COR-L47 (cell line): ENCODE data around the gene THADA.
"Not testable (repeated sequence)": the region's sequence is repeated elsewhere in the genome, so short reads cannot be mapped to it uniquely, and the experiment has no call there.

Experiments used
- DNase-seq: peaks from one replicate; lab custom pipeline; 2025; lab: John Stamatoyannopoulos, UW

Gene THADA, protein sequence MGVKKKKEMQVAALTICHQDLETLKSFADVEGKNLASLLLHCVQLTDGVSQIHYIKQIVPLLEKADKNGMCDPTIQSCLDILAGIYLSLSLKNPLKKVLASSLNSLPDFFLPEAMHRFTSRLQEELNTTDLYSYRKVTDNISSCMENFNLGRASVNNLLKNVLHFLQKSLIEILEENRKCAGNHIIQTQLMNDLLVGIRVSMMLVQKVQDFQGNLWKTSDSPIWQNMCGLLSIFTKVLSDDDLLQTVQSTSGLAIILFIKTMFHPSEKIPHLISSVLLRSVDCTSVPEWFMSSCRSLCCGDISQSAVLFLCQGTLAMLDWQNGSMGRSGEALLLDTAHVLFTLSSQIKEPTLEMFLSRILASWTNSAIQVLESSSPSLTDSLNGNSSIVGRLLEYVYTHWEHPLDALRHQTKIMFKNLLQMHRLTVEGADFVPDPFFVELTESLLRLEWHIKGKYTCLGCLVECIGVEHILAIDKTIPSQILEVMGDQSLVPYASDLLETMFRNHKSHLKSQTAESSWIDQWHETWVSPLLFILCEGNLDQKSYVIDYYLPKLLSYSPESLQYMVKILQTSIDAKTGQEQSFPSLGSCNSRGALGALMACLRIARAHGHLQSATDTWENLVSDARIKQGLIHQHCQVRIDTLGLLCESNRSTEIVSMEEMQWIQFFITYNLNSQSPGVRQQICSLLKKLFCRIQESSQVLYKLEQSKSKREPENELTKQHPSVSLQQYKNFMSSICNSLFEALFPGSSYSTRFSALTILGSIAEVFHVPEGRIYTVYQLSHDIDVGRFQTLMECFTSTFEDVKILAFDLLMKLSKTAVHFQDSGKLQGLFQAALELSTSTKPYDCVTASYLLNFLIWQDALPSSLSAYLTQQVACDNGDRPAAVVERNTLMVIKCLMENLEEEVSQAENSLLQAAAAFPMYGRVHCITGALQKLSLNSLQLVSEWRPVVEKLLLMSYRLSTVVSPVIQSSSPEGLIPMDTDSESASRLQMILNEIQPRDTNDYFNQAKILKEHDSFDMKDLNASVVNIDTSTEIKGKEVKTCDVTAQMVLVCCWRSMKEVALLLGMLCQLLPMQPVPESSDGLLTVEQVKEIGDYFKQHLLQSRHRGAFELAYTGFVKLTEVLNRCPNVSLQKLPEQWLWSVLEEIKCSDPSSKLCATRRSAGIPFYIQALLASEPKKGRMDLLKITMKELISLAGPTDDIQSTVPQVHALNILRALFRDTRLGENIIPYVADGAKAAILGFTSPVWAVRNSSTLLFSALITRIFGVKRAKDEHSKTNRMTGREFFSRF (N-terminal part only)

DNA sequence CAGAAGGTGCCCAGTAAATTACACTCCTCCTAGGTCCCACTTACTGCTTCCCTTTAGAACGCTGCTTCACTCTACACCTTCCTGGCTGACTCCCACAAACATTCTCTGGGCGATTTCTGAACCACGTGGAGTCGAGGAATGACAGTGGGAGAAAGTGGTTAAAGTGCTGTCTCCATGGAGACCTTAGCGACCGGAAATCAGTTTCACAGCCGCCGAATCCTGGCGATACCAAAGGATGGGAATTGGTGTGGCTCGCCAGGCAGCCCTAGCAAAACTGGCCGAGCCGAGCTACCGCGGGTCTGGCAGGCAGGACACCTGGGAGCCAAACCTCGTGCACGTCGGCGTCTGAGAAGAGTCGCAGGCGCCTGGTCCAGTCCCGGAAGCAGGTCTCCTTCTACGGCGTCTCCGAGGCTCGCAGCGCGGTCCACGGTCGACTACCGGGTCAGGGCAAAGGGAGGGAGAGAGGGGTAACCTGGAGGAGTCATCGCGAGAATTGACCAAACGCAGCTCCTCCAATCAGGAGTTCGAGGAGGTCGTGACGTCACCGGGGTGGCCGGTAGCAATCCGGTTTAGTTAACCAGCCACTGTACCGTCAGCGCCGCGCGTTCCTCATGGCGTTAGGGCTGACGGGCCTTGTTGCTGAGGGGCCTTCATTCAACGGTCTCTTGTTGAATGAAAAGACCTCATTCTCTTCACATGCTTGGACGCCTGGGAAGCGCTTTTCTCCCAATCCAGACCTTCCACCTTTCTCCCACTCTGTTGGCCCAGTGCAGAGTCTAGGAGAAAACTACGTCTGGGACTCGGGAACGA, at the start of gene THADA:
THADA (minus strand) TSS at position 436 of the 810 bp plus-strand sequence. CDS start 3,646 bp downstream, outside the sequence.
- peak; percentile 99 for DNase-seq

DNA sequence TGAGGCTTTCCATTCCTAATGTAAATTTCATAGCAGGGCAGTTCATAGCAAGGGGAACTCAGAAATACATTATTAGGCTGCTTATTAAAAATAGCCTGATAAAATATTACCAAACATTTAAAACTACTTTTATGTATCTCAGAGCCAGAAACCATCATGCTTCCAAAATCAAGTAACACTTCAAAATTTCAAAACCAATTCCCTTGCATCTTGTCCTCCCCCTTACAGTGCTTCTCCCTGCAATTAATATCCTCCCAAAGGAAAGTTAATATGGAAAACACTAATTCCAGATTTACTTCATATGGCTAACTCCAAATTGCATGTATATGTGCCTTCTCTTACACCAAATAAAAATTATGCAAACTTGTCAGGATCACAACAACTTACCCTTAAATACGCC, 47.8 kb upstream of the THADA start:
- DNase-seq = no peak

DNA sequence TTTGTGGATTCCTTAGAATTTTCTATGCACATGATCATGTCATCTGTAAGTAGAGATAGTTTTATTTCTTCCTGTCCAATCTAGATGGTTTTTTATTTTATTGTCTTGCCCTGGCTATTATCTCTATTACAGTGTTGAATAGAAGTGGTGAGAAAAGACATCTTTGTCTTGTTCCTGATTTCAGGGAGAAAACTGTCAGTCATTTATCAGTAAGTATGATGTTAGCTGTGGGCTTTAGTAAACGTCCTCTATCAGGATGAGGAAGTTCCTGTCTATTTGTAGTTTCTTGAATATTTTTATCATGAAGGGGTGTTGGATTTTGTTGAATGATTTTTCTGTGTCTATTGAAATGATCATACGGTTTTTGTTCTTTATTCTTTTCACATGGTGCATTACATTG, 46.5 kb upstream of the THADA start:
- no peak for DNase-seq

DNA sequence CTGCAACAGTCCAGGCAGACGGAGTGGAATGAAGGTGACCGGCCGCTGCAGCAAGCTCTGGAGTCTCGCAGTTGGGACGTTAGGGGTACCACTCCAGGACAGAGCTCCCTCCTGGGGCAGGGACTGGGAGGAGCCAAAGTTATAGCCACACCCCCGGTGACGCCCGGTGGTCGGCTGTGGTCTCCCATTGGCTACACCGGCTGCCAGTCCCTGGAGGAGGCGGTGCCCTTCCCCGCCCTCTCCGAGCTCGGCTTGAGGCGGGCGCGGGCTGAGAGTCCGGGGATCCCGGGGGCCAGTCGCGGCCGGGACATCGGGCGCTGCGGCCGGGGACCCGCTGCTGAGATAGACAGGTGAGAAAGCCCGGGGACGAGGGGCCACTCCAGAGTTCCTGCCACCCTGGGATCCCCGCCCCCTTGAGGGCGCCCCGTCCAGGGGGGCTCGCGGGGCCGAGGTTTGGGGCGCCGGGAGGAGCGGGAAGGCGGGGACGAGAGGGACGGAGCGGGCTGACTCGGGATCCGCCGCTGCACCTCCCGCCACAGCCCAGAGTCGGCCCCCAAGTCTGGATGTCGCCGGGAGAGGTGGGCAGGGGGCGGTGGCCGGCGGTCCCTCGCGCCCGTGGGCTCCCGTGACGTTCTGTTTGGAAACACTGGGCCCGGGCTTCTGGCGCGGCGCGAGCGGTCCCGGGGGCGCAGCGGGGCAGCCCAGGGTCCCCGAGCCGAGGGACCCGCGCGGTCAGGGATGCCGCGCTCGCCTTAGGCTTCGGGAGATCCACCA, 41.4 kb upstream of the THADA start, which contains the start of gene PLEKHH2:
PLEKHH2 (plus strand) TSS at position 231 of the 774 bp plus-strand sequence. CDS start 7,414 bp downstream, outside the sequence.
- peak; percentile 11 for DNase-seq

DNA sequence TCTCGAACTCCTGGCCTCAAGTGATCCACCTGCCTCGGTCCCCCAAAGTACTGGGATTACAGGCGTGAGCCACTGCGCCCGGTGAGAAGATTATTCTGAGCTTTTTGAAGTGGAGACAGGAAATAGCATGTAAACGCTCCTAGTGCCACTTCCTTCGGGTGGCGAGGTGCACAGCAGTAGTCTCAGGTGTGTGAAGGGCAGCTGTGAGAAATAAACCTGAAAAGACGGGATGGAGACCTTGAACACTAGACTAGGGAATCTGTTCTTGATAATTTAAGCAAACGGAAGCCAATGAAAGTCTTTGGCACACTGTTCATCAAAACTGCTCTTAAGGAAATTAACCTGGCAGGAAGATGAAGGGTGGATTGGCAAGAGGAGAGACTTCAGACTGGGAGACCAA, 40.8 kb upstream of the THADA start:
- DNase-seq = no peak

DNA sequence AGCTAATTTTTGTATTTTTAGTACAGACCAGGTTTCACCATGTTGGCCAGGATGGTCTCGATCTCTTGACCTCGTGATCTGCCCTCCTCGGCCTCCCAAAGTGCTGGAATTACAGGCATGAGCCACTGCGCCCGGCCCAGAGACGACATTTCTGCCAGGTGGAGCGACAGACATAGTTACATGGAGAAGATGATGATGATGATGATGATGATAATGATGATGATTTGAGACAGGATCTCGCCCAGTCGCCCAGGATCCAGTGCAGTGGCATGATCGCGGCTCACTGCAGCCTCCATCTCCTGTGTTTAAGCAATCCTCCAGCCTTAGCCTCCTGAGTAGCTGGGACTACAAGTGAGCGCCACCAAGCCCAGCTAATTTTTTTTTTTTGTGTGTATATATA, 40.3 kb upstream of the THADA start:
- not testable (repeated sequence) for DNase-seq

DNA sequence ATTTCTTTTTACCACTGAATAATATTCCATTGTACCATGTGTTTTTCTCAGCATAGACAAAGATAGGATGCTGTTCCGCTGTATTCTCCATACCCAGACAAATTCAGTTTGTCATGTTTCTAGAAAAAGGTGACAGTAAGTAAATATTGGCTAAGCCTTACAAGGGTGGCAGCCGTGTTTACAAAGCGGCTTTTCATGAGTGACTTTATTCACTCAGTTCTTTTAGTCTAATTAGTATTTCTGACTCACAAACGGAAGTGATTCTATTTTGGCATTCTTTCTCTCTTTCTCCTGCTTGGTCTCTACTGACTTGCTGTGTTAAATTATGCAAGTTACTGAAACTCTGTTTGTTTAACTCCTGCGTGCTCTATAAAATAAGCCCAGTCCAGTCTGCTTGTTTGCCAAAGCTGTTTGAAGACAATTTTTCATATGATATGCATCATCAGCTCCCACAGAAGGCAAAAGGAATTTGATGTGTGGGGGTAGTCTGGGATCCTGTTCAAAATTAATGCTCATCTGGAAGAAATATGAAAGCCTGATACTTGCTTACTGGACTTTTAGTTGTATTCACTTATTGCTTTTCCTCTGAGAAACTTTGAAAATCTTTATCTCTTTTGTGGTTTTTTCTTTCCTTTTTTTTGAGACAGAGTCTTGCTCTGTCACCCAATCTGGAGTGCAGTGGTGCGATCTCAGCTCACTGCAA, 38.9 kb upstream of the THADA start:
- peak; percentile 75 for DNase-seq

DNA sequence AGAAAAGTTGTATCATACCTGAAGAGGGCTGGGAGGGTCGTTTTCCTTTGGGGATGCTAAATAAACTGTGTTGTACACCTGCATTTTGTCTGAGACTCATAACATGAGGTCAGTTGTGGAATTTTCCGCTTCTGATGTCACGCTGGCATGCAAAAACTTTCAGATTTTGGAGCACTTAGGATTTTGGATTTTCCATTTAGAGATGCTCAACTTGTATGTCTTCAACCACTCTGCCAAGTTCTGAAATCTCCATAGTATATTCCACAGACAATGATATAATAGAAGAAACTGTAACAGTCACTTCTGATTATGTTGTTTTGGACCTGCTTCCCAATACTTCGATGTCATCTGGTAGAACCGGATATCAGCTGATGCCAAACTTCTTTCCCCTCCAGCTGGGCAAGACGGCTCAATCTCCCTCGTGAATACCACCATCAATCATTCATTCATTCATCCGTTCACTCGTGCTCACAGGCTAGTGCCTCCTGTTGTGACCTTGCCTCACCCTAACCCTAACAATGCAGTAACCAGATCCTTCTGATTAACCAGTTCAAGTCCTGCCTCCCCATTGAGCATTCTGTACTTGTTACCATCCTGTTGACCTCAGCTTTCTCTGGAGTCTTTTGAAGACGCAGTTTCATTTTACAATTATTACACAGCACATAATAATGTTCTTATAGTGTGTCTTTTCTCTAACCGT, 35.9 kb upstream of the THADA start:
- DNase-seq = no peak

DNA sequence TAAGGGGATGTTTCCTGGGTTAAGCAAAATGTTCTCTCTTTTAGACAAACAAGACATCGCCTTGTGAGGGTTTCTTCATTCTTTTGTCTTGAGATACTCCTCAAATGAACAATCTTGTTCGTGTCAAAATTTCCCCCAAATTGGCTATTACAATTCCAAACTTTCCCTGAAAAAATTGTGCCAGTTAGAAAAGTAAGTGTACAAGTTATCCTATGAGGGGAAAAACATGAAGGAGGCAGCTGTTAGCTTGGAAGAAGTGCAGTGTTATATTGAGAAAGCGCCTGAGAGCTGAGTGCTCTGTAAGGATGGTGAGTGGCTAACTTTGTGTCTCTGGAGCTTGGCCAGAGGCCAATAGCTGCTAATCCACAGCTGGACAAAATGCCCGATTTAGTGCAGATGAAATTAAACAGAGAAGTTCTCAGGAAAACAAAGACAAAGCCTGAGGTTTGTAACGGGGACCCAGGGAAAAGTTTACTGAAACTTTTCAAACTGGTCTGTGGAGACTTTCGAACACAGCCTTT, 27.2 kb upstream of the THADA start:
- DNase-seq = no peak

DNA sequence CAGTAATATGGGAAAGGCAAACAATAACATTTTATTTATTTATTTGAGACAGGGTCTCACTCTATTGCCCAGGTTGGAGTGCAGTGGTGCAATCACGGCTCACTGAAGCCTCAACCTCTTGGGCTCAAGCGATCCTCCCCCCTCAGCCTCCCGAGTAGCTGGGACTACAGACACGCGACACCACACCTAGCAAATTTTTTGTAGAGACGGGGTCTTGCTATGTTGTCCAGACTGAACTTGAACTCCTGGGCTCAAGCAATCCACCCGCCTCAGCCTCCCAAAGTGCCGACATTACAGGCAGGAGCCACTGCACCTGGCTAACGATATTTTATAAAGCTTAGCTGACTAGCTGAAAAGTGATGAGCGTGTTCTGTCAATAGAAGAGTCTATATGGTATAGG, 23.7 kb upstream of the THADA start:
- DNase-seq = no peak

DNA sequence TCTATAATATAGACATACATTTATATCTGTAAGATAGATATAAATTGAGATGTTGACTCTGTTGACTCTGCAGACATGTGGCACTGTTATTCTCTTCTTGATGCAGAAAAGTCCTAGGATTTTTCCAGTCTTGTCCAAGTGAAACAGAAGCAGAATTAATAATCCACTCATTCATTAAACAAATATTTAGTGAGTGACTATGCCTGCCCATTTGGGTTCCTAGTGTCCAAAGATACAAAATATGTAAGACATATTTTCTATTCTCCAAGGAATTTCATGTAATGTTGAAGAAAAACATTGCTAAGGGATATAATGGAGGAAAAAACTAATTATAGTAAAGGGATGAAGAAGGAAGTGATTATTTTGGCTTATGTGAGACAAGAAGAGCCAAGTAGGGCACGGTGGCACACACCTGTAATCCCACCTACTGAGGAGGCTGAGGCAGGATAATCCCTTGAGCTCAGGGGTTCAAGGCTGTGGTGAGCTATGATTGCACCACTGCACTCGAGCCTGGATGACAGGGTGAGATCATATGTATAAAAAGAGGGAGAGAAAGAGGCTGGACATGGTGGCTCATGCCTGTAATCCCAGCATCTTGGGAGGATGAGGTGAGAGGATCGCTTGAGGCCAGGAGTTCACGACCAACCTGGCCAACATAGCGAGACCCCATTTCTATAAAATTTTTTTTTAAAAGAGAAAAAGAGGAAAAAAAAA, 21.3 kb upstream of the THADA start:
- no peak for DNase-seq

DNA sequence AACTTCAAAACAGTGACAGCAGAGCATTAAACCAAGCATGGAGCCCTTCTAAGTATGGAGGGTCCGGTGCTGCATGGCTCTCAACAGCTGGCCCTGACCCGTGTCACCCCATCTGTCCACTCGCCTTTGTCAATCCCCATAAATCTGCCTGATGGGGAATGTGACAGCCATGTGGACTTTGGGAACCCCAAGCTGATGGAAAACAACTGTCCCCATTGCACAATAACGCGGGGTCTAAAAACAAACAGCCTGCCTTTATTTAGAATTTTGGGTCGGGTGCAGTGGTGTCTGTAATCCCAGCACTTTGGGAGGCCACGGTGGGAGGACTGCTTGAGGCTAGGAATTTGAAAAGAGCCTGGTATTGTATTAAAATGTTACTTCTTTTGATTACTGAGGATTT, 17.1 kb upstream of the THADA start:
- DNase-seq = no peak

DNA sequence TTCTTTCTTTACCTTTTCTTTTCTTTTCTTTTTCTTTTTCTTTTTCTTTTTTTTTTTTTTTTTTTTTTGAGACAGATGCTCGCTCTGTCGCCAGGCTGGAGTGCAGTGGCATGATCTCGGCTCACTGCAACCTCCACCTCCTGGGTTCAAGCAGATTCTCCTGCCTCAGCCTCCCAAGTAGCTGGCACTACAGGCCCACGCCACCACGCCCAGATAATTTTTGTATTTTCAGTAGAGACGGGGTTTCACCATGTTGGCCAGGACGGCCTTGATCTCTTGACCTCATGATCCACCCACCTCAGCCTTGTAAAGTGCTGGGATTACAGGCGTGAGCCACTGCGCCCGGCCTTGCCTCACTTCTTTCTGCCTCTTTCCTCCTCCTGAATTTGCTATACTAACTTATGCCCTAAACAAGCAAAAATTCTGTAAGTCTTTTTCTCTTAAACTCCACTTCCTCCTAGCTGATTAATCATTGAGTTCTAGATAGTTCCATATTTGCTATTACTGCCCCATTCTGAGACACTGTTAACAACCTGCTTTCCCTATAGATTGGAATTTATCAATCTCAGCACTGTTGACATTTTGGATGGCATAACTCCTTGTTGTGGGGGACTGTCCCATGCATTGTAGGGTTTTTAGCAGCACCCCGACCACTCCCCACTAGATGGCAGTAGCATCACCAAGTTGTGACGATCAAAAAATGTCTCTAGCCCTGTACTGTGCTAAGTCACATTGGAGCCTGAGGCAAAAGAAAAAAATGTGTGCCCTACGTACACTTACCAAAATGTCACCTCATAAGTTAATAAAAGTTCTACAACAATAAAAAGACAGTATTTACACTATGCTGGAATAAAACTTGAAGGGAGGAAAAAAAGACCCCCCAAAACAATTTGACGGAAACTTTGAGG, 16.4 kb upstream of the THADA start:
- DNase-seq = peak; percentile 49

DNA sequence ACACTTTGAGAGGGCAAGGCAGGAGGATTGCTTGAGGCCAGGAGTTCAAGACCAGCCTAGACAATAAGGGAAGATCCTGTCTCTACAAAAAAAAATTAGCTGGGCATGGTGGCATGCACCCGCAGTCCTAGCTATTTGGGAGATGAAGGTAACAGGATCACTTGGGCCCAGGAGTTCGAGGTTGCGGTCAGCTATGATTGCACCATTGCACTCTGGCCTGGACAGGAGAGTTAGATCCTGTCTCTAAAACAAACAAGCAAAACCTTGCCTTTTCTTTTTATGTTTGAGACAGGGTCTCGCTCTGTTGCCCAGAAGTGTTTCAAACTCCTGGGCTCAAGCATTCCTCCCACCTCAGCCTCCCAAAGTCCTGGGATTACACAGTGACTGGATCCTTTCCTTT, 14.5 kb upstream of the THADA start:
- DNase-seq = no peak

DNA sequence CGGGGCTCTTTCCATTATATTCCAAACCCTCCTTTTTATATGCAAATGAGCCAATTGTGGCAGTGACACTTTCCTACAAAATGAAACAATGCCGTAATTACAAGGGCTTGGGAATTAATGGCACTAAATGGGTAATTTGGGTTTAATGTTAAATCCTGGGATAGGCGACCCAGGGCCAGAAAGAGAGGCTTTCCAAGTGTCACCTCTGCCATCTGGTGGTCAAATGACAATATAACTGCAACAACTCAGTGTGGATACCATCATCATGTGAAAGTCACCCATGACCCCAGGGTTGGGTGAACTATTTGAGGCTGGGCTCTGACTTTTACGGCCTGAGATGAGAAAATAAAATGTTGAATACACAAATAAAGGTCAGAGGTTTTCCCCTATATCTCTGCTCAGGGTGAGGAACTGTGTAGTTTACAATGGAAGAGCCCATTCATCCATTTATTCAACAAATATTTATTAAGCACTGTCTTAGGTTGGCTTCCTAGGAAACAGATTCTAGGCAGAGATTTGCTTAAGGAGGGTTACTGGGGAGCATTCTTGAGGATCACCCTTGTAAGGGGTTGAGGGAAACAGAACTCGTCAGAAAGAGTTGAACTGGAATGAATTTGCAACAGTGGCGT, 13.6 kb upstream of the THADA start:
- peak; percentile 38 for DNase-seq

DNA sequence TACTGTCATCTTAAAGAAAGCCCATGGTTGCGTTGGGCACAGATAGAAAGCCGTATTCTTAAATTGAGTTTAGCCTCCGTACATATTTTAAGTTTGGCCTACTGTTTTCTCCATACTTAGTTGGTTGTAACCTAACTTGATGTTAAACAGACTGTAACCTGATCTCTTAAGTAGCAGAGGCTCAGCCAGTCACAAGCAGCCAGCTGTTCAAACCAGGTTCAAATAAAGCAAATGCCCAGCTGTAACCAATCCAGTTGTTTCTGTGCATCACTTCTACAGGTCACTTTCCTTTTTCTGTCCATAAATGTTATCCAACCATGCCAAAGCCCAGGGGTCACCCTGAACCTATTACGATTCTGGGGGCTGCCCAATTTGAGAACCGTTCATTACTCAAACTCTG, 10.0 kb upstream of the THADA start:
- DNase-seq = no peak
